C1 segment of cervical spinal cord (tissue), 14 donors: ENCODE data around the gene HIF1A.
"Not testable (repeated sequence)": the region's sequence is repeated elsewhere in the genome, so short reads cannot be mapped to it uniquely, and the experiment has no call there.

Source experiments
- DNase-seq, 14 donors: peaks; one replicate each; lab custom pipeline; 2025; lab: John Stamatoyannopoulos, UW

The HIF1A gene

DNA sequence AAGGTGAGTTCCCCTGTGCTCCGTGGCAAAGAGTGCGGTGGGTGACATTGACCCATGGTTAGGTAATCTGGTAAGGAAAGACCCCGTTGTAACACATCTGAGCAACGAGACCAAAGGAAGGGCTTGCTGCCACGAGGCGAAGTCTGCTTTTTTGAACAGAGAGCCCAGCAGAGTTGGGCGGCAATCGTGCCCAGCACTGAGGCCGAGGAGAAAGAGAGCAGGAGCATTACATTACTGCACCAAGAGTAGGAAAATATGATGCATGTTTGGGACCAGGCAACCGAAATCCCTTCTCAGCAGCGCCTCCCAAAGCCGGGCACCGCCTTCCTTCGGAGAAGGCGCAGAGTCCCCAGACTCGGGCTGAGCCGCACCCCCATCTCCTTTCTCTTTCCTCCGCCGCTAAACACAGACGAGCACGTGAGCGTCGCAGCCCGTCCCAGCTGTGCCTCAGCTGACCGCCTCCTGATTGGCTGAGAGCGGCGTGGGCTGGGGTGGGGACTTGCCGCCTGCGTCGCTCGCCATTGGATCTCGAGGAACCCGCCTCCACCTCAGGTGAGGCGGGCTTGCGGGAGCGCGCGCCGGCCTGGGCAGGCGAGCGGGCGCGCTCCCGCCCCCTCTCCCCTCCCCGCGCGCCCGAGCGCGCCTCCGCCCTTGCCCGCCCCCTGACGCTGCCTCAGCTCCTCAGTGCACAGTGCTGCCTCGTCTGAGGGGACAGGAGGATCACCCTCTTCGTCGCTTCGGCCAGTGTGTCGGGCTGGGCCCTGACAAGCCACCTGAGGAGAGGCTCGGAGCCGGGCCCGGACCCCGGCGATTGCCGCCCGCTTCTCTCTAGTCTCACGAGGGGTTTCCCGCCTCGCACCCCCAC lies at the start of gene HIF1A:
Gene HIF1A, plus strand, starts transcription at position 684 of the 865 bp plus-strand sequence. CDS start 292 bp downstream, outside the sequence.
- DNase-seq: peak; percentile 73 to 97 (median 94)

DNA sequence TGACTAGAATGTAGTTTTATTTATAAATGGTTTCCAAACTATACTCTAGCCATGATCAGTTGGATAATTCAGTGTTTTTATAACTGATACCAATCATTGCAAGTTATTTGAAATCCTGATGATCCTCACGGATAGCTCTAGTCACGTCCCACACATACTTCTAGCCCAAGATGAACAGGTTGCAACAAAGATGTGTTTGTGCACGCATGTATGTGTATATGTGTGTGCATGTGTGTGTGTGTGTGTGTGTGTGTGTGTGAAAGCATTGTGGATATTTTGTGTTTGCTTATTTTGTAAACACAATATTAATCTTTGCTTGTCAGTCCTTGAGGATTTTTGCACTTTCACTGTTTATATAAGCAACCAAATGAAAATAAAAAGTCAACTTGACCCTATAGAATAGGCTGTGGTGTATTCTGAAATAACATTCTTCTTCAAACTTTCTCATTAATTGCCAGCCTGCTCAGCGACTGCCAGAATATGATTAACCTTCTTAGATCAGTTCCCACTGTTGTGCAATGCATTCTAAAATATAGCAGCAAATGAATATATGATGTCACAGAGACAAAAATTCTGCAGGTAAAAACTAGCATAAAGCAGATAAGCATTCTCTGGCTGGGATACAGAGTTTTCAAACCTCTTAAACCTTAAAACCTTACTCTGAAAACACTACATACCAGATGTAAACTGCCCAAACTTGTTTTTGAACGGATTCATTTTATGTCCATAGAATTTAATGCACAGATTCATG lies 48.8 kb upstream of the HIF1A start:
- no peak for DNase-seq

DNA sequence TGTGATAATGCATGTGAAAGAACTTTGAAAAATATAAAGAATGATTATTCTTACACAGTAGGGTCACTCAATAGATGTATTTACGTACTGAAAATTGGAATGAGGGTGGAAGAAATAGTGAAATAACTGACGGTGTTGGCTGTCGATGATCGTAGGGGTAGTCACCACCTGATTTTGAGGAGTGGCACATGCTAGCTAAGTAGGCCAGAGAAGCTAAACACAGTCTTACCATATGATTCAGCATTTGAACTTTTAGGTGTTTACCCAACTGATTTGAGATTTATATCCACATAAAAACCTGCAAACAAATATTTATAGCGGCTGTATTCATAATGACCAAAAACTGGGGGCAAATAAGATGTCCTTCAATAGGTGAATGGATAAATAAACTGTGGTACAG lies 47.6 kb upstream of the HIF1A start:
- no peak for DNase-seq

DNA sequence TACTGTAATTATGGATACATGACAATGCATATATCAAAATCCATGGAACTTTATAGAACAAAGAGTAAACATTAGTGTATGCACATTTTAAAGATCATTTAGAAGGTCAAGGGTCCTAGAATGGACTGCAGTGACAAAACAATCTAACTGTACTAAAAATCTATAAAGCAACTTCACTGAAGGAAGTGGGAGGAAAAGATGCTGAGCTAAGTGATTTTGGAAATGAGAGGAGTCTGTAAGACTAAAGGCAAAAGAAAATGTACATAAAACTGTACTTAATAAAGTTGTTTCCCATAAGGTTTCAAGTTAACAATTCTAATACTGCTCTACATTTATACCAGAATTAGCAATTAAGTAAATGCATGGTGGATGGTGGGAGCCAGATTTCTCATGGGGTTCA lies 46.9 kb upstream of the HIF1A start:
- DNase-seq: no peak

DNA sequence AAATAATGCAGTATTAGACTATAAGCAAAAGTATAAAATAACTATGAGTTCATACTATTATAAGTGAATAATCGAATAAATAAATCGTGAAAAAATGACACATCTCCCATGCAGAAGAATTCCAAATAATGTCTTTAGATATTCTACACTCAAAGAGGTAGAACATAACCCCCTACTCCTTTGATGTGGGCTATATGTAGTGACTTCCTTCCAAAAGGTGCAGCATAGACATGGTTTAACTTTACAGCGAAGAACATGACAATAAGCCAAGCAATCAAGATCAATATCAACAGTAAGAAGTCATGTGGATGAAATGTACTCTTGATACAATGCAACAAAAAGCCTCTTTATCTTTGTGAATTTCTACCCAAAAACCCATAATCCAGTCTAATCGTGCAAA lies 46.0 kb upstream of the HIF1A start:
- no peak for DNase-seq

DNA sequence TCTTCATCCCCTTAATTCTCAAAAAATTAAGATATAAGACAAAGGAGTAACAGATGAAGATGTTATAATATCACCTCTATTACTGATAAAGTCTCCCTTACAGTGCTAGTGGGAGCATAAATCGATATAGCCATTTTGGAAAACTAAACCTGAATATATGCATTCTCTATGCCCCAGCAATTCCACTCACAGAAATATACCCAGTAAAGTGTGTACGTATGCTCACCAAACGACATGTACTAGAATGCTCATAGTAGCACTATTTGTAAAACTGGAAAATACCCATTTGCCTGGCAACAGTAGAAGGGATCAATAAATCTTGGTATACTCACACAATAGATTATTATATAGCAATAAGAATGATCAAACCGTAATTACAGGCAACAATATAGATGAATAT lies 44.0 kb upstream of the HIF1A start:
- no peak for DNase-seq

DNA sequence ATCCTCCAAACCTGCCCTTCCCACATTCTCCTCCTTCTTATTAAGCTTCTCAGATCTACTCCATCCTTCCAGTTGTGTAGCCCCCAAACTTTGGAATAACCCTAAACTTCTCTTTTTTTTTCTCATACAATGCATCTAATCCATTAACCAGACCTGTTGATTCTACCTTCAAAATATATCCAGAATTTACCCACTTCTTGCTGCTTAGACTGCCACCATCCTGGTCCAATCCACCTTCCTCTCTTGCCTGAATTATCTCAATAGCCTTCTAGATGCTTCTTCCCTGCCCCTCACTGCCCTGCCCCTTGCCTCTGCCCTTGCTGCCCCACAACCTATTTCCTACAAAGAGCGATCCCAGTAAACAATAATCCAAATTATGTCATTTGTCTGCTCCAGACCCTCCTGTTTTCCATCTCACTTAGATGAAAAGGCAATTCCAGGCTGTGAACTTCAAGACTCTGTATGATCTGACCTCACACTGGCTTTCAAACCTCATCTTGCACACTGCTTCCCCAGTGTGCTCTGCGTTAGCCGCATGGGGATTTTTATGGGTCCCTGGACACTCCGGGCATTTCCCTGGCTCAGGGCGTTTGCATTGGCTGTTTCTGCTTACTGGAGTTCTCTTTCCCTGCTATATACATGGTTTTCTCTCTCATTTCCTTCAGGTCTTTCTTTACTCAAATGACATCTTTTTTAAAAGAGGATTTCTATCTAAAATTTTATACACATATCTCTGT lies 42.6 kb upstream of the HIF1A start:
- peak in 1 of 14 donors; percentile 59 for DNase-seq

DNA sequence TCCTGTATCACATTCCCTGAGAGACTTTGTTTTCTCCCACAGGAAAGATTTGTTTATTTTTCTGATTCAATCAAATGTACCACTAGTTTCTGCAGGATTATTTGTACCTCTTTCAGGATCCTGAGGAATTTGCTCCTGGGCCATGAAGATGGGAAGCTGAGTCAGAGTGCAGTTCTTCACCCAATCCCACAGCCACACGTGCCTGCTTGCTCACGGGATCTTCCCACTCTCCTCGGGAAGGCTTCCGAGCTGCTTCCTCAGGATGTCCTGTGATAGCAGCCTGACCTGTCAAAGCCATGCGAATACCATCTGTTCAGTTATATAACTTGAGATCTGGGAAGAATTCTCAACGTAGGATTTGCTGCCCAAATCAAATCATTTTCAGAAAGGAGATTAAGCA lies 41.8 kb upstream of the HIF1A start:
- peak in 1 of 14 donors; percentile 93 for DNase-seq

DNA sequence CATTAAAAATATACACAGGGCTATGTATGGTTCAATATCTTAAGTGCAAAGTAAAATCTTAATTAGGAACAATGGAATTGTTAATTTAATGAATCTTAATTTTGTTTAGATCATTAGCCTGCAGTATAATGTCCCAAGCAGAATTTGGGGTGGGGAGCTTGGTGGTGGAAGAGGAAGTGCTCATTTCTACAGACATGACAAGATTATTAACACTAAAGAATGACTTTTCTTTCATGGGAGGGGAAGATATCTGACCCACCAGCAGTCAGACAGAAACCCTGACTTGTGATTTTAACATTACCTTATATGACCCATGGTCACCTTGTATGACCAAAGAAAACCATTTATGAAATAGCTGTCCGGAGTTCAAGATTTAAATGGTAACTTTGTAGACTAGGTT lies 41.3 kb upstream of the HIF1A start:
- DNase-seq: no peak

DNA sequence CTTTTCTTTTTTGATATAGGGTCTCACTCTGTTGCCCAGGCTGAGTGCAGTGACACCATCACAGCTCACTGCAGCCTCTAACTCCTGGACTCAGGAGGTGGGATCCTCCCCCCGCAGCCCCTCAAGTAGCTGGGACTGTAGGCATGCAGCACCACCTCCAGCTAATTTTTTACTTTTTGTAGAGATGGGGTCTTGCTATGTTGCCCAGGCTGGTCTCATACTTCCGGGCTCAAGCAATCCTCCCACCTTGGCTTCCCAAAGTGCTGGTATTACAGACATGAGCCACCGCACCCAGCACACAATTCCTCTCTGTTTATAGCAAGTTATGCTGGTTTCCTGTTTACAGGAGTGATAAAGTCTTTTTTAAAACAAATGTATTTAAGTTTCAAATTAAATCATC lies 39.5 kb upstream of the HIF1A start:
- no peak for DNase-seq

DNA sequence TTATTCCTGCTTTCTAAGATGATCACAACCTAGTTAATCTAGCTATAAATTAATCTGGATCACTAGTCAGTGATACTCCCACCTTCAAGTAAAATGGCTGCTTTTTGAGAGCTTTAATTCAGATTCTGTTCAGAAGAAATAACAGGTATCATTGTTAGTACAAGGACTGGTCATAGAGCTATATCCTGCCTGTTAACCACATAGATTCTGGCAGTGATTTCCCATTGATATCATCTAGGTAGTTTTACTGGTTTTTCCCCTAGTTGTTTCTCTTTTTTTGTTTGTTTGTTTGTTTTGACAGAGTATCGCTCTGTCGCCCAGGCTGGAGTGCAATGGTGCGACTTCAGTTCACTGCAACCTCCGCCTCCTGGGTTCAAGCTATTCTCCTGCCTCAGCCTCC lies 39.0 kb upstream of the HIF1A start:
- DNase-seq: no peak

DNA sequence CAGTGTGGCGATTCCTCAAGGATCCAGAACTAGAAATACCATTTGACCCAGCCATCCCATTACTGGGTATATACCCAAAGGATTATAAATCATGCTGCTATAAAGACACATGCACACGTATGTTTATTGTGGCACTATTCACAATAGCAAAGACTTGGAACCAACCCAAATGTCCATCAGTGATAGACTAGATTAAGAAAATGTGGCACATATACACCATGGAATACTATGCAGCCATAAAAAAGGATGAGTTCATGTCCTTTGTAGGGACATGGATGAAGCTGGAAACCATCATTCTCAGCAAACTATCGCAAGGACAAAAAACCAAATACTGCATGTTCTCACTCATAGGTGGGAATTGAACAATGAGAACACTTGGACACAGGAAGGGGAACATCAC lies 37.2 kb upstream of the HIF1A start:
- DNase-seq: not testable (repeated sequence)

DNA sequence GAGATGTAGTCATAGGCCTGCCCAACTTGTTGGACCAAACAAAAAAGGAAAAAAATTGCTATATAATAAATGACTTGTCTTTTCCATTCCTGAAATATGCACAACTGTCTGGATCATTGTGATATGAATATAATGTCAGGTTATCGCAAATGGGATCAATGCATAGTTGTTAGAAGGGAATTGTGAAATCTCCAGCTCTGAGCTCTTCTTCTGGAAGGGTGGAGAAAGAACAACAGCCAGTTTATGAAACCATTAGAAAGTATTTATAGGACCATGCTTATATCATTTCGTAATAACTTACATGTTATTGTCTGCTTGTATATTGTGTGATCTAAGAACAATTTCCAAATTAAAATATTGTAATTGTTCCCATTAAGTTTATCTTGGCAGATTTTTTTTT lies 35.7 kb upstream of the HIF1A start:
- DNase-seq: no peak

DNA sequence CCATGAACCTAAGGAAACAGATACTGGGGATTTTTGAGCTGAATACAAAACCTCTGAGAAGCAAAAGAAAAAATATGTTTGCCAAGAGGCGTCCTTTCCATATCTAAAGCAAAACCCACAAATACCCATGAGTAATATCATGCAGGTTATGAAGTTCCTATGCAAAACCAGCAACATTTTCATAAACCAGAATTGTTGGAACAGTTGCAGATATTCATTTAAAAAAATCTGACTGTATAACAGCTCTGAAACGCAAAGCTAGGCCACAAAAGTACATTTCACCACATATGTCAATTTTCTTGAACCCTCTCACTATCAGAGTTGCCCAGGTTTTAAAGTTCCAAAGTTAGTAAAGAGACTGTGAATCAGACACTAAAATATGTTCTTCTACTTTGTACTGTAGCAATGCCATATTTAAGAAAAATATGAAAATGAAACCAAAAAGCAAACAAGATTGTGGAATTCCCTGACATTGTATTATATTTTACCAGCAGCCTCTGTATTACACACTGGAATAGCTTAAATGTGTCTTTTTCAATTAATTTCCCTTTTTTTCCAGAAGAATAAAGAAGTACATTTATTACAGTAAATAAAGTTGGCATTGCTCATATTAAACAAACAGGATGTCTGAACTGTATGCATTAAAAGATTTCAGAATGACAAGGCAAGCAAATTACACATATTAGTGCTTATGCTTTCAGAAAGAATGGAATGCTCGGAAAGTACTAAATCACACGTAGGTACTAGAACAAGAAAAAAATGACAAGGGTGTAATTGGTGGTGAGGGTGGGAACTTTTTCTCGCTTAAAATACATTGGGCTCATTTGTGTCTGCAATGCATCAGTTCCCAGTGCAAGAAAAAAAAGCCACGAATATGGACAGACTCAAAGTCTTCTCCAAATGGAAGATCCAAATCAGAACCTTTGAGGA lies 33.6 kb upstream of the HIF1A start:
- no peak for DNase-seq

DNA sequence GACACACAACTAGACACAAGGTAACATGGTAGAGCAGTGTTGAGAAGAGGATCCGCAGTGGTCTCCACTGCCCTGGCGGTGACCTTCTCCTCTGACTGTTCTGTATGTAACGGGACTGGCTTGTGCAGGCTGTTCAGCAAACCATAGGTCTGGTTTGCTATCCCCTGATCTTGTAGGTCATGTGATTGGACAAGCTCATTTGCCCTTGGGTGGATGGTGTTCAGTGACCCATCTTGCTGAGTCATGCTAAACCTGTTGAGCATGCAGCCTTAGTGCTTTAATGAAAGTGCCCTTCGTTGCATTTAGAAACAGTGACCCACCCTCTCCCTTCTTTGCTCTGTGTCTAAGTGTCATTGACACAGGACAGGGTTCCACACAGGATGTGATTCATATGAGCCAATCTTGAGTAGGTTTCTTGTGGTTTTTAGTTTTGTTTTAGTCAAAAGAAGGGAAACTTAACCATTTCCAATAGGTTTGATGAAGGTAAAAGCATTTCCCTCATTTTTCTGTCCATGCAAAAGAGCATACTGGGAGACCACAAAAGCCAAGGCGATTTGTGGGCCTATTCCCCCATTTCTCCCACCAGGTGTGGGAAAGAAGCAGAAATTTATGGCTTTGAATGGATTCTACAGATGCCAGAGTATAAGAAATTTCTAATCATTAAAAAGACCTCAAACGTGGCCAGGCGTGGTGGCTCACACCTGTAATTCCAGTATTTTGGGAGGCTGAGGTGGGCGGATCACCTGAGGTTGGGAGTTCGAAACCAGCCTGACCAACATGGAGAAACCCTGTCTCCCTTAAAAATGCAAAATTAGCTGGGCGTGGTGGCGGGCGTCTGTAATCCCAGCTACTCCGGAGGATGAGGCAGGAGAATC lies 32.6 kb upstream of the HIF1A start:
- peak in 1 of 14 donors; percentile 4 for DNase-seq

DNA sequence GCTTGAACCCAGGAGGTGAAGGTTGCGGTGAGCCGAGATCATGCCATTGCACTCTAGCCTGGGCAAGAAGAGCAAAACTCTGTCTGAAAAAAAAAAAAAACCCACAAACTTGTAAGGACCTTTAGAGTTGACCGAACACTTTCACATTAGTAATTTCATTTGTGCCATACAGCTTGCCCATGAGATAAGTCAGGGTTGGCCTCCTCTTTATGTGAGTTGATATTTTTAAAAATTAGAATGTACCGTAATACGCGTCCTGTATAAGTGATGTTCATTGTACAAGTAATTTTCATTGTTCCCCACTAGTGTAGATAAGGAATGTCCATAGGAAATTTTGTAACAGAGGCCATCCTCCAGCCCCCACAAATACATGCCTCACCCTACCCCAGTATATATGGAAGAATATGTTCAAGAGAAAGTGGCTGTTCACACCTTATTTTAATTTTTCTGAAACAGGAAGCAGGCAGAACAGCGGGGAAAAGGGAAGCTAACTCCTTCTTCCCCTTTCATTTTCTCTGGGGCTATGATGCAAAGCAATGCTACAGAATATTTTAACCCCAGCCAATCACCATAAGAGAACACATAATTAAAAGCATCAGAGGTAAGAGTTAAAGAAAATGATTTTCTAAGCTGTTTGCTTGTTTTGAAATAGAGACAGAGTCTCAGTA lies 31.9 kb upstream of the HIF1A start:
- no peak for DNase-seq

DNA sequence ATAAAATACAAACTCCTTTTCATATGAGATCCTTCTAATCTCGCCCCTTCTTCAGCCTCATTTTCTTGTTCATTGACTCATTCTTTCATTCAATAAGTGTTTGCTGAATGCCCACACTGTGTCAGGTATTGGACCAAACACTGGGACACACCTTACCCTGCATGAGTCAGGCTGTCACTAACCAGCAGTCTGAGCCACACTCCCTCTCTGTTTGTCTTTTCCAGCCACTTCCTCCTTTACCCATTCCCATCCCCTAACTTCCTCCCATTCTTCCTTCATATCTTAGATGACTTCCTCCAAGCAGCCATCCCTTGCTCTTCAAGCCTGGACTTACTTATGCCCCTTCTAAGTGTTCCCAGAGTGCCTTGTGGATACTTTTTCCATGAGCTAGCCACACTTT lies 27.0 kb upstream of the HIF1A start:
- no peak for DNase-seq

DNA sequence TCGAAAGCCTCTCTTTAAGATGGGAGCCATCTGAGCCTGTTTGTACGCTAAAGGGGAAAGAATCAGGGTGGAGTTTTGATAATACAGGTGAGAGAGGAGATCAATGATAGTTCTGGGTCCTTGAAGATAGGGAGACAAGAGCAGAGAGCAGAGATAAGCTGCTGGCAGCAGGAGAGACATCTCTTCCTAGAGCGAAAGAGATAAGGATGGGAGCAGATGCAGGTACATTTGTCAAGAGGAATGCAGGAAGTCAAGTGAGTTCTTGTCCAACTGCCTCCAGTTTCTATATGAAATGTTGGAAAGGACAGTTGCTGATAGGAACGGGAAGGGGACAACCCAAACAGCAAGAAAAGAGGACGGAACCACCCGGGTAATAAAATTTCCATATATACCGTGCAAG lies 24.7 kb upstream of the HIF1A start:
- DNase-seq: no peak

DNA sequence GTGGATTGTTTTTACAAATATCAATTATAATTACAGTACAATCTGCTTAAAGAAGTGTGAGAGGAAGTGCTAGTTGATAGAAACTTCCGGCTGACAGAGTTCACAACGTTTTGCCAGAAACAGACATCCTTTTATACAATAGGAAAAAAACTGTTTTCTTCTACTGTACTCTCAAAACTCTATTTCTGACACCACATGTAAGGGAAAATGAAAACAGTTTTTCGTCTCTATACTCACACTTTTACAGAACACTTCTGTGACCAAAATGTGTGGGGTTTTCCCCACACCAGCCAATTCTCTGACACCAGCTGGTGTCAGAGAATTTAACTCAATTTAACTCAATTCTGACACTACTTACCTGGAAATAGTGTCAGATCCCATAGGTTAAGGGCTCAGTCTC lies 24.2 kb upstream of the HIF1A start:
- no peak for DNase-seq

DNA sequence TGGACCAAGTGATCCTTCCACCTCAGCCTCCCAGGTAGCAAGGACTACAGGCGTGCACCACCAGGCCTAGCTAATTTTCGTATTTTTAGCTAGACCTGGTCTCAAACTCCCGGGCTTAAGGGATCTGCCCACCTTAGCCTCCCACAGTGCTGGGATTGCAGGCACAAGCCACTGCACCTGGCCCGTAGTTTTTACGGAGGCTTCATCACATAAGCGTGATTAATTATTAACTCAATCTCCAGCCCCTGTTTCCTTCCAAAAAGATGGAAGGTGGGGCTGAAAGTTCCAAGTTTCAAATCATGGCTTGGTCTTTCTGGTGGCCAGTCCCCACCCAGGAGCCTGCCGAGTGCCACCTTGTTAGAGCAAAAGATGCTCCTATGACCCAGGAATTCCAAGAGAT lies 22.5 kb upstream of the HIF1A start:
- no peak for DNase-seq
